ENCODE results near the gene ETFBKMT.
A peak's percentile ranks its signal among the peaks of the same experiment; 100 is the strongest.
"Not testable (repeated sequence)": the region's sequence is repeated elsewhere in the genome, so short reads cannot be mapped to it uniquely, and the experiment has no call there.

ETFBKMT gene

DNA sequence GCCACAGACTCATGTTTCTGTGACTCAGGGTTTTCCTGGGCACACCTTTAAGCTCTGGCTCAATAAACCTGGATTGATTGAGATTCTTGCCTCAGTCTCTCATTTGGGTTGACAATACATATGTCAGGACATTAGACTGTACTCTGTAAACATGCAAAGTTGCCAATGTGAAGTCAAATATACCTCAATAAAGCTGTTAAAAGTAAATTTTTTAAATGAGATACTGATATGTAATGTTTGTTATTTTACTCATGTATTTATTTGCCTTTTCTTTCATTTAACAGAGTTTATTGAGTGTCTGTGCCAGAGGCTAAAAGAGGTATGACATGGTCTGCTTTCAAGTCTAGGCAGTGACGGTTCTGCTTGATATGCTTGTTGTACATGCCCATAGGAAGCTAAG is 3.7 kb upstream of the ETFBKMT start:
- DNase-seq (ENCODE audit: low read depth) = no peak

DNA sequence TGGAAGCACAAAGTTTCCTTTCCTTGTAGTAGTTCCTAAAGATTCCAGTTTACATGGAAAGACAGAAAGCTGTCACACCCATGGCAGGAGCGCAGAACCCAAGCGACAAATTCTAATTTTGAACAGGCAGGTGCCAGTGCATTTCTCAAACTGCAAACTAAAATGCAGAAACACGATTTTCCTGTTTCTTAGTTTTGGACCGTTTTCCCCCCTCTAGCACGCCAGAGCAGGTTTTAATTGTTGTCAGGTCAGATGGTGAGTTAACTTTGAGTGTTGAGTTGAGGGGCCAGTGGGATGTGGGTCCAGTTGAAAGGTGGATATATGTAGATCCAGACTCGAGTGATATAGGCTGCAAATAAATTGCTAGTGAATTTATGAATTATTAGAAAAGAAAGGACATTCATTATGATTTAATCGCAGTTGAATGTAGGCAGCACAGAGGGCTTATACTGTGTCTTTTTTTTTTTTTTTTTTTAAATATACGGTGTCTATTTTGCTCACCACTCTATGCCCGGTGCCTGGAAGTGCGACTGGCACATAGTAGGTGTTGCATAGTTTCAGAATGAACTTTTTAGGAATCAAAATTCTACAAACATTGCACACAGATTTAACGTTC is 909 bp upstream of the ETFBKMT start:
- no peak for DNase-seq (ENCODE audit: low read depth)

GRCh38 chr12:31662176-31662849 is 2.8 kb downstream of the ETFBKMT start:
- no peak for DNase-seq (ENCODE audit: low read depth)

- DNase-seq (ENCODE audit: low read depth) = no peak
These were observed 4.1 kb downstream of the ETFBKMT start for GRCh38 chr12:31663576-31663975.

GRCh38 chr12:31664038-31664437 is 4.5 kb downstream of the ETFBKMT start:
- no peak for DNase-seq (ENCODE audit: low read depth)

GRCh38 chr12:31669020-31669419 is 9.5 kb downstream of the ETFBKMT start:
- no peak for DNase-seq (ENCODE audit: low read depth)

GRCh38 chr12:31669582-31669981 is 10.1 kb downstream of the ETFBKMT start:
- not testable (repeated sequence) for DNase-seq (ENCODE audit: low read depth)

DNA sequence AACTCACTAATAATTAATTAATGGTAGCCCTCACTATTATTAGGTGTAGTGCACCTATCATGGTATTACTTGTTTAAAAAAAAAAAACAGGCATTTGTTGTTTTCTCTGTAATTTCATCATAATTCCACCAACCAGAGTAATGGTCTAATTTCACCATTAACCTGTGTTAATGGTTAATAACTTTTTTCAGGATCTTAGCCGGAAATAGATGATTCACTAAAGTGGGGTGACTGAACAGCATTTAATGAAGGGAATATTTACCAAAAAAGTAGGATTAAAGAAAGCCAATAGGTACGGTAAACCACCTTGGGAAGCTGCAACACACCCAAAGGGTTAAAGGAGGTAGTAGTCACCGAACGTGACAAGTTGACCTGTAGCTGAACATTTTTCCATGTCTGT is 13.0 kb downstream of the ETFBKMT start:
- no peak for DNase-seq (ENCODE audit: low read depth)

- DNase-seq (ENCODE audit: low read depth) = peak; percentile 45
These were observed 22.9 kb downstream of the ETFBKMT start for GRCh38 chr12:31682136-31682962.

GRCh38 chr12:31685801-31686200 is 26.3 kb downstream of the ETFBKMT start:
- DNase-seq (ENCODE audit: low read depth) = no peak

DNA sequence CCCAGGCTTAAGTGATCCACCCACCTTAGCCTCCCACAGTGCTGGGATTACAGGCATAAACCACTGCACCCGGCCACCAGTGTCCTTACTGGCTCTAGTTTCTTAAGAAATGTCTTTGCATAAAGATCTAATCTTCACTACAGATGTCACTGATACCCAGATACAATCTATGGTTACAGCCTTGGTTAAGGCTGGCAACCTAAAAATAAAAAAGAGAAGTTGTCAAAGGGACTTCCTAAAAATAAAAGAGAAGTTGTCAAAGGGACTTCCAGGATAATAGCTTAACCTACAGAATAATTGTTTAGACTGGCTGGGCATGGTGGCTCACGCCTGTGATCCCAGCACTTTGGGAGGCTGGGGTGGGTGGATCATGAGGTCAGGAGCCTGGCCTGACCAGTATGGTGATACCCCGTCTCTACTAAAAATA is 27.6 kb downstream of the ETFBKMT start:
- DNase-seq (ENCODE audit: low read depth) = no peak

GRCh38 chr12:31689921-31690320 is 30.4 kb downstream of the ETFBKMT start:
- DNase-seq (ENCODE audit: low read depth) = not testable (repeated sequence)

GRCh38 chr12:31702047-31702446 is 42.6 kb downstream of the ETFBKMT start:
- DNase-seq (ENCODE audit: low read depth) = no peak

GRCh38 chr12:31705621-31706020 is 46.1 kb downstream of the ETFBKMT start:
- no peak for DNase-seq (ENCODE audit: low read depth)

GRCh38 chr12:31708118-31708517 is 48.6 kb downstream of the ETFBKMT start:
- DNase-seq (ENCODE audit: low read depth) = not testable (repeated sequence)

DNA sequence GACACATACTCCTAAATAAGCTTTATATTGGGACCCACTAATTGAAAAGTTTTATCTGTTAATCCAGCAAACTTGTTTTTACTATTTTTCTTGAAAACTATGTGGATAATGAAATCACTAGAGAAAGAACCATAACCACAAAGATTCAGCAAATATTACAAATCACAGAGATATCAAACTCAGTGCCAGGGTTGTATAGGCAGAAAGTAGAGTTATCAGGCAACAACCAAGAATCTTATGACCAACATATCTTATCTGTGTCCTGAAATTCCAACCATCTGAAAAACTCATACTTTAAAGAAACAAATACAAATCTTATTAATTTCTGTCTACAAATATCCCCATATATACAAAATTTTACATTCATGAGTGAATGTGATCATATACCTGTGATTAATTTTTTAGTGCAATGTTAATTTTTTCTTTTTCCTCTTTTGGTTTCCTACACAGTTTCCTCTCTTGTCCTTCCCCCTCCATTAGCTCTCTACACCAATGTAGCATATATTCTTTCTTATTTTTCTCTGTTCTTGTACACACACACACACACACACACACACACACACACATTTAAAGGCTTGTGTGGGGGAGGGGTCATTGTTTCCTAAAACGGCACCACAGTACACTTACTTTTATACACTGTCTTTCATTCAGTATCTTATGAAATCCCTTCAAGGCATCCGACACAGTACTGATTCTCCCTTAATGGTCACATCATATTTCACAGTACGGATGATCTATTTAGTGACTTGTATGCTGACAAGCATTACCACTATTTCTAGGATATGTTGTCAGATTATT is 50.7 kb downstream of the ETFBKMT start:
- DNase-seq (ENCODE audit: low read depth) = no peak

- DNase-seq (ENCODE audit: low read depth) = no peak
These were observed 53.4 kb downstream of the ETFBKMT start for GRCh38 chr12:31712877-31713276.

GRCh38 chr12:31714406-31715271 is 55.2 kb downstream of the ETFBKMT start:
- DNase-seq (ENCODE audit: low read depth) = no peak

GRCh38 chr12:31715283-31715825 is 55.9 kb downstream of the ETFBKMT start:
- DNase-seq (ENCODE audit: low read depth) = no peak

DNA sequence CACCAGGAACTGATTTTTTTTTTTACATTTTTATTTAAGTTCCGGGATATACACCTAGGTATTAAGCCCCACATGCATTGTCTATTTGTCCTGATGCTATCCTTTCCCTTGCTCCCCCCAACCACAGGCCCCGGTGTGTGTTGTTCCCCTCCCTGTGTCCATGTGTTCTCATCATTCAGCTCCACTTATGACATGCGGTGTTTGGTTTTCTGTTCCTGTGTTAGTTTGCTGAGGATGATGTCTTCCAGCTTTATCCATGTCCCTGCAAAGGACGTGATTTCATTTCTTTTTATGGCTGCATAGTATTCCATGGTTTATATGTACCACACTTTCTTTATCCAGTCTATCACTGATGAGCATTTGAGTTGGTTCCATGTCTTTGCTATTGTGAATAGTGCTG is 57.5 kb downstream of the ETFBKMT start:
- DNase-seq (ENCODE audit: low read depth) = not testable (repeated sequence)

All from stimulated activated CD8-positive, alpha-beta memory T cell treated with anti-CD3 and anti-CD28 coated beads, Interleukin-15, amount 100 ng/mL, for 1 hour (primary cell).